NCI-H2029 (cell line): Measurements from ENCODE around the gene AKAP7.
"Not testable (repeated sequence)": the region's sequence is repeated elsewhere in the genome, so short reads cannot be mapped to it uniquely, and the experiment has no call there.

ENCODE experiments used
- DNase-seq: peaks from one replicate; lab custom pipeline; 2025; lab: John Stamatoyannopoulos, UW

Gene AKAP7

DNA sequence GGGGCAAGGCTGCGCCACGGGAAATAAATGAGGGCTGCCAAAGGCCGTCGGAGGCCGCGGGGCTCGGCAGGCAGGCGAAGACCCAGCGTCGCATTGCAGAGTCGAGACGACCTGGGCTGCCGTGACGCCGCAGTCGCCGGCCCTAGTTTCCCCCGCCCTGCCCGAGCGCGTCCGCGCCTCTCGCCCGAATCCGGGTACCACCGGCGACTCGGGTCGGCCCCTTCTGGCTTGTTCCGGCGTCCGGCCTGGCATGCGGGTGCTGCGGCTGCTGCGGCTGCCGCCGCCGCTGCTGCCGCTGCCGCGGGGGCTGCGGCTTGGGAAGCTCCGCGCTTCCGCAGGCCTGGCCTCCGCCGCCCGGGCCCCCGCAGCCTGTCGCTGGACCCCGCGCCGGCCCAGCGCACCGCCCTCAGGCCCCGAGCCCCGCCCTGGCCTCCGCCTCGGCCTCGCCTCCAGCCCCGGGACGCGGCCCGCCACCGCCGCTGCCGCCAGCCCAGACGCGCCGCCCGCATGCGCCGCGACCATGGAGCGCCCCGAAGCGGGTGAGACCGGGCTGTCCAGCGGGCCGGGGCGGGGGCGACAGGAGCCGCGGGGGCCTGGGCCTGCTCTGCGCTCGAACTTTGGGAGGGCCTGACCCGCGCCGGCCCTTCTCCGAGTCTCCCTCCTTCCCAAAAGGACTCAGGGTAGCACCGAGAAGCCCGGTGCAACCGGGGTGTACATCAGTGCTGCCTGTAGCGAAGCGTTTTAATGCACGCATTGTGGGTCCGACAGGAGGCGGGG is at the start of gene AKAP7:
Gene AKAP7 (plus strand): TSS at position 224 of the 777 bp plus-strand sequence. CDS start 297 bp downstream, at position 521.
- no peak for DNase-seq

DNA sequence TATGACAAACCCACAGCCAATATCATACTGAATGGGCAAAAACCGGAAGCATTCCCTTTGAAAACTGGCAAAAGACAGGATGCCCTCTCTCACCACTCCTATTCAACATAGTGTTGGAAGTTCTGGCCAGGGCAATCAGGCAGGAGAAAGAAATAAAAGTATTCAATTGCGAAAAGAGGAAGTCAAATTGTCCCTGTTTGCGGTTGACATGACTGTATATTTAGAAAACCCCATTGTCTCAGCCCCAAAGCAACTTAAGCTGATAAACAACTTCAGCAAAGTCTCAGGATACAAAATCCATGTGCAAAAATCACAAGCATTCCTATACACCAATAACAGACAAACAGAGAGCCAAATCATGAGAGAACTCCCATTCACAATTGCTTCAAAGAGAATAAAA is 44.9 kb upstream of the AKAP7 start:
- not testable (repeated sequence) for DNase-seq

DNA sequence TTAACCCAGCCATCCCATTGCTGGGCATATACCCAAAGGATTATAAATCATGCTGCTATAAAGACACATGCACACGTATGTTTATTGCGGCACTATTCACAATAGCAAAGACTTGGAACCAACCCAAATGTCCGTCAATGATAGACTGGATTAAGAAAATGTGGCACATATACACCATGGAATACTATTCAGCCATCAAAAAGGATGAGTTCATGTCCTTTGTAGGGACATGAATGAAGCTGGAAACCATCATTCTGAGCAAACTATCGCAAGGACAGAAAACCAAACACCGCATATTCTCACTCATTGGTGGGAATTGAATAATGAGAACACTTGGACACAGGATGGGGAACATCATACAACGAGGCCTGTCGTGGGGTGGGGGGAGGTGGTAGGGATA is 43.3 kb upstream of the AKAP7 start:
- DNase-seq = not testable (repeated sequence)

DNA sequence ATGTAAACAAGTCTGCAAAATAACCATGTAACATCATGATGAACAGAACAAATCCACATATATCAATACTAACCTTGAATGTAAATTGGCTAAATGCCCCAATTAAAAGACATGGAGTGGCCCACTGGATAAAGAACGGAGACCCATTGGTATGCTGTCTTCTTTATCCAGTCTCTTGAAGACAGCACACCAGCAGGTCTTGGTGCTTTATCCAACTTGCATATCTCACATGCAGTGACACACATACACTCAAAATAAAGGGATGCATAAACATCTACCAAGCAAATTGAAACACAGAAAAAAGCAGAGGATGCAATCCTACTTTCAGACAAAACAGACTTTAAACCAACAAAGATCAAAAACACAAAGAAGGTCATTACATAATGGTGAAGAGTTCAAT is 41.9 kb upstream of the AKAP7 start:
- no peak for DNase-seq

DNA sequence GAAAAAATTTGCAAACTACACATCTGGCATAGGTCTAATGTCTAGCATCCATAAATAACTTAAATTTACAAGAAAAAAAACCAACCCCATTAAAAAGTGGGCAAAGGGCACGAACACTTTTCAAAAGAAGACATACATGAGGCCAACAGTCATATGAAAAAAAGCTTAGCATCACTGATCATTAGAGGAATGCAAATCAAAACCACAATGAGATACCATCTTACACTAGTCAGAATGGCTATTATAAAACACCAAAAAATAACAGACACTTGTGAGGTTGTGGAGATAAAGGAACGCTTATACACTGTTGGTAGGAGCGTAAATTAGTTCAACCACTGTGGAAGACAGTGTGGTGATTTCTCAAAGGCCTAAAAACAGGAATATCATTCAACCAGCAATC is 38.5 kb upstream of the AKAP7 start:
- DNase-seq = no peak

DNA sequence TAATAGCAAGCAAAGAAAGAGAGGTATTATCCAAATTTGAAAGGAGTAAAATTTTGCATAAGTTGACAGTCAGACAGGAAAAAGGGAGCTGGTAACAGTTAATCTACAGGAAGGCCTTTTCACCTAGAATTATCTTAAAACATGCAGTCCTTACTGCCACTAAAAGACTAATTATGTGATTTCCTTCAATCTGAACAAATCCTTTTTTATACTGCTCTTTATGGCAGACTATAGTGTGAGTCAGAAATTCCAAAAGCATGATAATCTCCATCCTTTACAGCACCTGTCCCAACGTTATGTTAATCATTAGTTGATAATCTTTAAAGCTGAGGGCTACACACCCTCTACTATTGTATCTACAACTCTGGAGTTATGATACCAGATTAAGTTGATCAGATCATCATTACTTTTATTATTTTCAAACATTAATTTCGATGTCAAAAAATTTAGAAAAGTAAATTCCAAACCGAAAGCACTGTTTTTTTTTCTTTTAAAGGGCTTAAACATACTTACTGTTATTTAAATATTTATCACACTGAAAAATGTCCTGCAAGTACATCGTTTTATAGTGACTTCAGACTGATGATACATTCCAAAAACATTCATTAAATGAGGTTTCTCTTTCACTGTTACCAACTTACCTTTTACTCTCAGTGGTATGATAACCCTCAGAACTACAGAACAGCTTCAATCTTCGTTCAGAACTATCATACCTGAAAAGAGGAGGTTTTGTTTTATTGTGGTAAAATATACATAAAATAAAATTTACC is 33.2 kb upstream of the AKAP7 start:
- DNase-seq = no peak

DNA sequence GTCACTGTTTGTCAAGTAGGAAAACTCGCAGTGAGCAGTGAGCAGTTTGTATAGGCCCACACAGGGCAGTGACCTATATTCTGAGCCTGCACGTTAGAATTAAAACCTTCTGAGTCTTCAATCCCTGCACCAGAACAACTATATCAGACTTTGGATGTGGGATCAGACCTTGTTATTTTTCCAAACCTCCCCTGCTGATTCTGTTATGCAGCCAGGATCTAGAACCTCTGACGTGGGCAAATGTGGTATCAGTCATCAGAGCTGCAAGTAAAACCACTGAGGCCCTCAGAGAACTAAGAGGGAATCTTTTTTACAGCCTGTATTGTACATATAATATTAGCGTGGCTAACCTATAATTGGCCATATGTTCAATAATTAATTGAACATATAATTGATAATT is 32.0 kb upstream of the AKAP7 start:
- no peak for DNase-seq

DNA sequence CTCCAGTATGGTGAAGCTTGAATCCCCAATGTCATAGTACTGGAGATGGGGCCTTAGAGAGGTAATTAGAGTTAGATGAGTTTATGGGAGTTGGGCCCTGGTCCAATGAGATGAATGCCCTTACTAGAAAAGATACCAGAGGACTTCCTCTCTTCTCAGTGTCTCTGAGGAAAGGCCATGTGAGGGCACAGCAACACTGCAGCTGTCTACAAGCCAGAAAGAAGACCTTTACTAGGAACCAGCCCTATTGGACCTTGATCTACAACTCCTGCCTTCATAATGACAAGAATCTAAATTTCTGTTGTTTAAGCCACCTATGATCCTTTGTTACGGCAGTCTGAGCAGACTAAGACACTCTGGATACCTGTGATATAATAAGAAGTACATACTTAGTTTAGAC is 31.4 kb upstream of the AKAP7 start:
- DNase-seq = no peak

DNA sequence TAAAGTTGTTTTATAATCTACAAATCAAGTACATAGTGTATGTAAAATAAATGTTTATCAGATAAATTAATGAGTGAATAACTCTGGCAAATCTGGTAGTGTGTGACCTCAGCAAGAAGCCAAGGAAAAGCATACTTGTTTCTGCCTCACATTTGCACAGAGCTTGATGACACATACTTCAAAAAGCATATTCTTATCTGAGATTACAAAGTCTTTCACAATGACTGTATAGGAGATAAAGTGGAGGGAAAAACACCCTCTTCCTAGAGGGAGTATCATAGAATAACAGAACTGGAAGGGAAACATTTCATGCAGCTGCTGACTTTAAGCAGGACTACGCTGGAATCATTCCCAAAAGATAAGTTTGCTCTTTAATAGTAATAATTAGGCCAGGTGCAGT is 28.1 kb upstream of the AKAP7 start:
- DNase-seq = no peak

DNA sequence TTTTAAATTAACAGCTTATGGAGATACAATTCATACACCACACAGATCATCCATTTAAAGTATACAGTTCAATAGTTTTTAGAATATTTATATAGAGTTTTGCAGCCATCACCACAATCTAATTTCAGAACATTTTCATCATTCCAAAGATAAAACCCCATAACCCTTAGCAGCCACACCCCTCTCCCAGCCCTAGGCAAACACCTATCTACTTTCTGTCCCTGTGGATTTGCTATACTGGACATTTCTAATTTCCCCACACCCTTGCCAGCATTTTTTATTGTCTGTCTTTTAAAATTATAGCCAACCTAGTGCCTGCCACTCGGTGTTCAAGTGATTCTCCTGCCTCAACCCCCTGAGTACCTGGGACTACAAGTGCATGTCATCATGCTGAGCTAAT is 23.0 kb upstream of the AKAP7 start:
- DNase-seq = no peak

DNA sequence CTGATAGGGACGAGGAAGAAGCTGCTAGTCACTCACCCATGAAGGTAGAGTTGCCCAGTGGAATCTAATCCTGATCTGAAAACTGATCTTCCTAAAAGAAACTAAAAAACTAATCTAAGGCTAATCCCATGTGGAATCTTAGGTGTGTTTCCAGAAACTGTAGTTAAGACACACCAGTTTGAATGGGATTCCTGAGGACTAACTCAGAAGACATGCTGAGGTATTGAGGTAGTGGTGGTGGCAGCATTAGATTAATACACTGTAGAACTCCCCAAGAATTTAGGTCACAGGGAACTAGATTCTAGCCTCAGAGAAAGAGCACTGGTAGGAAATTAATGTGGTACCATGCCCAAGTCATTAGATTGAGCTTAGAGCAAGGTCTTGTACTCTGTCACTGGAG is 19.6 kb upstream of the AKAP7 start:
- no peak for DNase-seq

DNA sequence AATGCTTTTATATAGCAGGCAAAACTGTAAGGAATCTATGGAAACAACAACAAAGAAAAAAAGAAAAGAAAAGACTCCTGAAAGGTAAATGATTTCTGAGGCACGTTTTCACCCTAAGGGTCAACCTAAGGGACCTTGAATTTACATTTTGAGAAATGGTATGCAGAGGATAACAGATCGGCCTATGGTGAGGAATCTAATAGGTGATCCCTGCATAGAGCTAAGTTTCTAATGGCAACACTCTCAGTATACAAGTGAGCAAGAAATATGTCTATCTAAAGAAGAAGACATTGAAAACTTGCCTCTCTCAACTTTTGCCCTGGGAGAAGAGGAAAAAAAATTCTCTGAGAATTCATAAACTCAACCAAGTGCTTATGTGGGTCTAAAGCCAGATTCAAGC is 18.9 kb upstream of the AKAP7 start:
- DNase-seq = no peak

DNA sequence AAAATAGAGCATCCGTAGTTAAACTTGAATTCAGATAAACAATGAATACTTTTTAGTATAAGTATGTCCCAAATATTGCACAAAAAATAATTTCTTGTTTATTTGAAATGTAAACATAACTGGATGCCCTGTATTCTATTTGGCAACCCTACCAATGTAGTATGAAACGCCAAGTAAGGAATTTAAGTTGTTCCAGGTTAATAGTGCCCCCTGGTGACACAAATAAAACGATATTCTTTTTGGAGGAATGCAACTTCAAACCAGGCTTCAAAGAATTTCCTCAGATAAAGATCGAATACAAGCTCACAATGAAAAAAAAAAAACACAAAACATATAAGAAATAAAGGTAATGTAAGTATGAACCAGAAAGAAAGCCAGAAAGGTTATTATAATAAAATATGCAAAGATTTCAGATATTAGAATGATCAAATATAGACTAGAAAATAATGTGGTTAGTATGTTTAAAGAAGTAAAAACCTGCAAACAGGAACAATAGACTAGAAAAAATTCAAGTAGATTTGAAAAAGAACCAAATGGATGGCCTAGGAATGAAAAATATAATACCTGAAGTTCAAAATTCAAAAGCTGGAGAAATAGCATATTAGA is 18.4 kb upstream of the AKAP7 start:
- no peak for DNase-seq

DNA sequence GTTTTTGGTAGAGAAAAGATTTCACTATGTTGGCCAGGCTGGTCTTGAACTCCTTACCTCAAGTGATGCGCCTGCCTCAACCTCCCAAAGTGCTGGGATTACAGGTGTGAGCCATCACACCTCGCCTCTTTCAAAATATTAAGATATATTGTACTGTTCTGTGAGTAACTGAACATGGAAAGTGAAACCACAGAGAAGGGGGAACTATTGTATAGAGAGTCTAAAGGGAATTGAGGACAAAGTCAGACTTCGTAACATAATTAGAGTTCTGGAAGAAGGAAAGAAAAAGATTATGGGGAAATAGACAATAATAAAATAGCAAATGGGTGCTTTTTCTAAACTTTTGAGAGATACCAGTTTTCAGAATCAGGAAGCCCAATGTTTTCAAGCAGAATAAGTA is 17.4 kb upstream of the AKAP7 start:
- DNase-seq = no peak

DNA sequence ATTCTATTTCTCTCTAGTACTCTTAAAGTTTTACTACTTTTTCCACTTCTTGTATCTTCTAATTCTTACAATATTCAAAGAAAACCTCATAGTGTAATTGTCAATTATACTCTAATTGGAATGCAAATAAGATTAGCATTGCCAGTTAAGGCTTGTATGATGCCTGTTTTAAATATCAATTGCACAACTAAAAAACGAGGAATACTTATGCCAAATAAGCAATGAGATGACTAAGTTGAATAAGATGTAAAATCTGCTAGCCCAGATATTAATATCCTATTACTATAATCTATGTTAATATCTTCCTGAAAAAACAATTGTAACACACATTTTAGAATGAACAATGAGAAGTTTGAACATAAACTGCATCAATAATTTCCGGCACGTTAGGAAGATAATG is 13.3 kb upstream of the AKAP7 start:
- DNase-seq = no peak

DNA sequence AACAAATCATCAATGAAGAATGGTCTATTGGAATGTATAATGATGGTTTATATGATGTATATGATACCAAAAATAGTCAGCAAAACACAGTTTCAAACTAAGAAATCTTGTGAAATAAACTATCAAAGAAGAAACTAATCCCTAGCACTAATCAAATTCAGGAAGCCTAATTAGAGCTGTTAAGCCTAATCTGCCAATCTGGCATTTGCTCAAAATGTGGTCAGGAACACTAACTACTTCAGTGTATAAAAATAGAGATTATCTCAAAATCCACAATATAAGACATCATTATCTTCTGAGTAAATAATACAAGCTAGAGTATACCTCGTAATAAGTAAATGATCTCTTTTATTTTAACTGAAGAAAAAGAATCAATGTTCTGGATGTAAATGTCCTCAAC is 12.8 kb upstream of the AKAP7 start:
- no peak for DNase-seq

DNA sequence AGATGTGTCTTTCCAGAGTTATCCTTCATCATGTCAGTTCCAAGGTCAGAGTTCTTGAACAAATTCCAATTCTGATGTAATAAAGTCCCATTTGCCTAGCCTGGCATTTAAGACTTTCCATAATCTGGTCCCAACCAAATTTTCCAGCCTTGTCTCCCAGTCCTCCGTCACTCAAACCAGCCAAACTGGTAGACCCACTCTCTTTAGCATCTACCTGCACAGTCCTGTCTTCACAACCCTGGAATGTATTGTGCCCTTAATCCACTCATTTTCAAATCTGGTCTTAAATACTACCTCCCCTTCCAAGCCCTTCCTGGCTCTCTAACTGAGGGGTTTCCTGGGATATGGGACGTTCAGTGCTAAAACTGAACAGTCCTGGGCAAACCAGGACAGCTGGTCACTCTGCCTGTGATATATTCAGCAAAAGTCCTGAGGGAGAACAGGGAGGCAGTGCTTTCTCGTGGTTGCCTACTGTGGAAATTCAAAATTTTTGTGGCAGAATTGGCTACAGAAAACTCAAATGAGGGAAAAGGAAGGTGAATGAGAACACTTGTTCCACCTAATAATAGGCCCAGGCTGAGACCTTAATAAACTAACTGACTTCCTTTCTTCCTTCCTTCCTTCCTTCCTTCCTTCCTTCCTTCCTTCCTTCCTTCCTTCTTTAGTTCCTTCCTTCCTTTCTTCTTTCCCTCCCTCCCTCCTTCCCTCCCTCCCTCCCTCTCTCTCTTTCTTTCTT is 10.8 kb upstream of the AKAP7 start:
- DNase-seq = no peak

DNA sequence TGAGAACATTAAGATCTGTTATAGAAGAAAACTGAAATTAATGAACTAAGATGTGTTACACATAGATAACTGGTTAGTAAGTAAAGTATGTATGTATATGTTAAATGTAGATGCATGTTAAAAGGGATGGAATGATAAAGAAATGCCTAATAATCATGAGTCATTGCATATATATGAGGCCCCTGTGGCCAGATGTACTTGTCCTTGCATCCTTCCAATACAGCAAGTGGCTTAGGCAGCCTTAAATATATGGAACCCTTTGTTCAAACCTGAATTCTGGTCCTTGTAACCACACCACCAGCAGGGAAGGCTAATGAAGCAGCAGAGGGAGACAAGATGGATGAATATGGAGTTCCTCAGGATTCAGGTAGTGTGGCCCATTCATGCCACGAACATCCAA is 9.8 kb upstream of the AKAP7 start:
- DNase-seq = no peak

DNA sequence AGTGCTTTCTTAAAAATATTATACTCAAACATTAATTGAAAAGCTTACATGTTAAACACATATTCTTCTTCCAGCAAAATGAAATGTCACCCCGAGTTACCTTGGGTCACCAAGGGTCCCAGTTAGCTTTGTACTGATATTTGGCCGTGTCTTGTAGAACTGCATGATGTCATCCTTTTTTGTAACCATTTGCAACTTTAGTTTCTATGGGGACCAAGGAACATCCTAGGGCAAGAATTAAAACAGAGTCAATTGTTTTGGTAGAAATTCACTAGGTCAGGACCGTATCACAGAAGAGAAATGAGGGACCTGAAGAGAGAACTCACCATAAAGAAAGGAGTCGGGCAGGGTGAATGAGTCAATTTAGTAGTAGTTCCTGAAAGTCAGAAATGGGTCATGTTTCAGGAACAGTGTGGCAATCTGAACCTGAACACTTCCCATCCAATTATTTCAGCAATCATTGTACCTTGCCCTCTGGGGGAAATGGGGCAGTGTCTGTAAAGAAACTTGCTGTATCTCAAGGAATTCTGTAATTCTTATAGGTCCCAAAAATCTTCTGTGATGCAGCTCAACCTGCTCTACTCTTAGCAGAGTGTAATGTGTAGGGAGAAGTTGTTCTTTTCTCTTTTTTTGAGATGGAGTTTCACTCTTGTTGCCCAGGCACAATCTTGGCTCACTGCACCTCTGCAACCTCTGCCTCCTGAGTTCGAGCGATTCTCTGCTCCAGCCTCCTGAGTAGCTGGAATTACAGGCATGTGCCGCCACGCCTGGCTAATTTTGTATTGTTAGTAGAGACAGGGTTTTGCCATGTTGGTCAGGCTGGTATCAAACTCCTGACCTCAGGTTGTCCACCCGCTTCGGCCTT is 5.3 kb upstream of the AKAP7 start:
- DNase-seq = no peak

DNA sequence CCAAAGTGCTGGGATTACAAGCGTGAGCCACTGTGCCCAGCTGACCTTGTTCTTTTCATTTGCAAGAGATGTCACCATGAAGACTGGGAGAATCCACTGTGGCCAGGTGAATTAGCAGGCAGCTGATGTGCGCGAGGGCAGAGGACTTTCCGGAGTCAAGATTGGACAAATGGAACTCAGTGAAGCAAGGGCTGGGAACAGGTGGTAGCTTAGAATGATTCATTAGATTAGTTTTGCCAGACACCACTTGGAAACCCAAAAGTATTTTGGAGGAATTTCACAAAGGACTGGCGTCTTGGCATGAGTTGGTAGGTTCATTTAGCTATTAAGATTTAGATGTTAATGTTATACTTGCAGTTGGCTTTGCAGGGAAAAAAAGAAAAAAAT is 4.7 kb upstream of the AKAP7 start:
- DNase-seq = no peak

DNA sequence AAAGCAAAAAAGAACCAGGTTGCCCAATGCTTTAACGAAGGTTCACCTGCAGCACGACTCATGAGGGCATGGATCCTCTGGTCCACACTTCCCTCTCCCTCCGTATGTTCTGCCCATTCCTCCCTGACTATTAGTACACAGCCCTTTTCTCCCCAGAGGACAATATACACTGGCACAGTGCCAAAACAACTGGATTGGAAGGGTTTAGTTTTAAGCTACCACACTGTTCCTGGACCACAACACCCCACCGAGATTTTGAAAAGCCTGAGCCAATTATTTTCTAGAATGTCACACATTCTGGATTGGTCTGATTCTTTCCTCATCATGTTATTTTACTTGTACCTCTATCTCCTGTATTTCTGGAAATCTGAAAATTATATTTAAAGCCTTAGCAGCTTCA is 2.9 kb upstream of the AKAP7 start:
- no peak for DNase-seq
